ENCODE results near the gene RPS24.
A peak's percentile ranks its signal among the peaks of the same experiment; 100 is the strongest.

RPS24 gene

GRCh38 chr10:78035933-78036583, 2.4 kb downstream of the RPS24 start:
- no peak overlapping the region for H3K4me3 ChIP-seq (ENCODE audit: low read length)
- TF ChIP-seq, protein P1, sequence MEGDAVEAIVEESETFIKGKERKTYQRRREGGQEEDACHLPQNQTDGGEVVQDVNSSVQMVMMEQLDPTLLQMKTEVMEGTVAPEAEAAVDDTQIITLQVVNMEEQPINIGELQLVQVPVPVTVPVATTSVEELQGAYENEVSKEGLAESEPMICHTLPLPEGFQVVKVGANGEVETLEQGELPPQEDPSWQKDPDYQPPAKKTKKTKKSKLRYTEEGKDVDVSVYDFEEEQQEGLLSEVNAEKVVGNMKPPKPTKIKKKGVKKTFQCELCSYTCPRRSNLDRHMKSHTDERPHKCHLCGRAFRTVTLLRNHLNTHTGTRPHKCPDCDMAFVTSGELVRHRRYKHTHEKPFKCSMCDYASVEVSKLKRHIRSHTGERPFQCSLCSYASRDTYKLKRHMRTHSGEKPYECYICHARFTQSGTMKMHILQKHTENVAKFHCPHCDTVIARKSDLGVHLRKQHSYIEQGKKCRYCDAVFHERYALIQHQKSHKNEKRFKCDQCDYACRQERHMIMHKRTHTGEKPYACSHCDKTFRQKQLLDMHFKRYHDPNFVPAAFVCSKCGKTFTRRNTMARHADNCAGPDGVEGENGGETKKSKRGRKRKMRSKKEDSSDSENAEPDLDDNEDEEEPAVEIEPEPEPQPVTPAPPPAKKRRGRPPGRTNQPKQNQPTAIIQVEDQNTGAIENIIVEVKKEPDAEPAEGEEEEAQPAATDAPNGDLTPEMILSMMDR (conservative IDR thresholded peaks at IDR 0.05; ENCODE audit: low read length), result no peak
- no peak for DNase-seq (ENCODE audit: low read depth)

GRCh38 chr10:78038105-78038504, 4.4 kb downstream of the RPS24 start:
- TF ChIP-seq, protein P1 (conservative IDR thresholded peaks at IDR 0.05; ENCODE audit: low read length), result no peak
- DNase-seq (ENCODE audit: low read depth), result peak; percentile 25
- no peak overlapping the region for H3K4me3 ChIP-seq (ENCODE audit: low read length)

GRCh38 chr10:78038791-78039547, 5.3 kb downstream of the RPS24 start:
- DNase-seq (ENCODE audit: low read depth), result no peak
- H3K4me3 ChIP-seq (ENCODE audit: low read length), result no peak overlapping the region
- TF ChIP-seq, protein P1 (conservative IDR thresholded peaks at IDR 0.05; ENCODE audit: low read length), result no peak

- TF ChIP-seq, protein P1 (conservative IDR thresholded peaks at IDR 0.05; ENCODE audit: low read length), result no peak
- H3K4me3 ChIP-seq (ENCODE audit: low read length), result no peak overlapping the region
- DNase-seq (ENCODE audit: low read depth), result no peak
These were observed 6.1 kb downstream of the RPS24 start for GRCh38 chr10:78039743-78040142.

- no peak for DNase-seq (ENCODE audit: low read depth)
- TF ChIP-seq, protein P1 (conservative IDR thresholded peaks at IDR 0.05; ENCODE audit: low read length), result no peak
- no peak overlapping the region for H3K4me3 ChIP-seq (ENCODE audit: low read length)
These were observed 7.8 kb downstream of the RPS24 start for GRCh38 chr10:78041170-78042057.

GRCh38 chr10:78042058-78042751, 8.5 kb downstream of the RPS24 start:
- no peak overlapping the region for H3K4me3 ChIP-seq (ENCODE audit: low read length)
- DNase-seq (ENCODE audit: low read depth), result no peak
- TF ChIP-seq, protein P1 (conservative IDR thresholded peaks at IDR 0.05; ENCODE audit: low read length), result no peak

Data from AG10803 (cell line).